ENCODE results near the gene RNF125. TPM values are rescaled to one million over a fixed set of nuclear protein-coding genes. Genes with fewer than 3 reads are reported as not detected.
A peak's percentile ranks its signal among the peaks of the same experiment; 100 is the strongest.

Gene RNF125
- total and polyA plus RNA-seq, 9 of the 15 experiments (the other 6 are each of a cell fraction or from before 2014, with no cell fraction given), result 0.01 to 0.29 (median 0.07) TPM; not detected in 1

DNA sequence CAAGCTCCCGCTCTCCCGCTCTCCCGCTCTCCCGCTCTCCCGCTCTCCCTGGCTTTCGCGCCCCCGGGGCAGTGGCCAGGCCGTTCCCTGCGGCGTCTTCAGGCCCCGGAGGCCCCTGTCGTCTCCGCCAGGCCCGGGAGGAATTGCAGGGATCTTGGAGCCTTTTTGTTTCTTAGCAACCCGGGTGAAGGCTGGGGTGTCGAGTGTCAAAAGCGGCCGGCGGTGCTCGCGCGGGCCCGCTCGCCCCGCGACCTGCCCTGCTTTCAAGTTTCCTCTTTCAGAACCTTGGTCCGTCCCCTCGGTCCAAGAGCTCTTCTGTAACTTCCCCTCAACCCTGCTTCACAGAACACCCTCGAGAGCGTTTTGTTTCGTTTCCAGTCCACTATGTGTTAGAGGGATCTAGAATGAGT is 74.5 kb downstream of the RNF125 start (continued):
- TF ChIP-seq RBFOX2 (IDR thresholded peaks at IDR 0.05; ENCODE audit: low read depth, low read length) (peak; percentile 65), CREB1 (IDR thresholded peaks at IDR 0.05) (no peak), CREB1 (CRISPR knock-in tag; IDR thresholded peaks at IDR 0.05) (no peak), ZNF511 (CRISPR knock-in tag; IDR thresholded peaks at IDR 0.05) (no peak), SIN3B (IDR thresholded peaks at IDR 0.05; ENCODE audit: low read depth) (no peak), PCBP1 (IDR thresholded peaks at IDR 0.05; ENCODE audit: low read depth, low read length, poor library complexity, severe bottlenecking) (peak; percentile 17), E2F3 (CRISPR knock-in tag; IDR thresholded peaks at IDR 0.05) (no peak), TCF3 (CRISPR knock-in tag; IDR thresholded peaks at IDR 0.05) (no peak), SP2 (IDR thresholded peaks at IDR 0.05; ENCODE audit: extremely low read depth, low read depth, low read length, poor library complexity, severe bottlenecking) (no peak), STAG1 (CRISPR knock-in tag; IDR thresholded peaks at IDR 0.05; ENCODE audit: borderline replicate concordance) (no peak), XRCC5 (IDR thresholded peaks at IDR 0.05; ENCODE audit: low read depth, low read length) (no peak), SIRT6 (IDR thresholded peaks at IDR 0.05; ENCODE audit: low read depth, low read length) (no peak), REST (IDR thresholded peaks at IDR 0.05; ENCODE audit: borderline replicate concordance) (no peak), REST (CRISPR knock-in tag; IDR thresholded peaks at IDR 0.05; ENCODE audit: low read depth) (peak; percentile 11; the same call in 1 of the 2 replicates), TEAD2 (tag; IDR thresholded peaks at IDR 0.05) (no peak), RBBP5 (IDR thresholded peaks at IDR 0.05; ENCODE audit: borderline replicate concordance, insufficient read depth, low read length, poor library complexity, severe bottlenecking) (peak; percentile 96), FOXJ2 (tag; IDR thresholded peaks at IDR 0.05) (peak; percentile 51; the same call in 1 of the 2 replicates), L3MBTL2 (IDR thresholded peaks at IDR 0.05) (0 out of 2 replicates have a peak, but pooled peaks have one; percentile 36), SIN3A (IDR thresholded peaks at IDR 0.05; ENCODE audit: borderline replicate concordance in 2 of 2, control insufficient read depth in 1 of 2, low read depth in 2 of 2, low read length in 2 of 2) (peak in 1 of 2 experiments; percentile 47; a peak in 1 of 4 replicates)
- TF ChIP-seq, protein P1, sequence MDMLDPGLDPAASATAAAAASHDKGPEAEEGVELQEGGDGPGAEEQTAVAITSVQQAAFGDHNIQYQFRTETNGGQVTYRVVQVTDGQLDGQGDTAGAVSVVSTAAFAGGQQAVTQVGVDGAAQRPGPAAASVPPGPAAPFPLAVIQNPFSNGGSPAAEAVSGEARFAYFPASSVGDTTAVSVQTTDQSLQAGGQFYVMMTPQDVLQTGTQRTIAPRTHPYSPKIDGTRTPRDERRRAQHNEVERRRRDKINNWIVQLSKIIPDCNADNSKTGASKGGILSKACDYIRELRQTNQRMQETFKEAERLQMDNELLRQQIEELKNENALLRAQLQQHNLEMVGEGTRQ (CRISPR knock-in tag; IDR thresholded peaks at IDR 0.05), result no peak
